Right ventricle myocardium inferior (tissue), 1 donor: ENCODE results near the gene TSPAN18. TPM values are rescaled to one million over a fixed set of nuclear protein-coding genes. Genes with fewer than 3 reads are reported as not detected.

Experiments
- ATAC-seq: fragments of 200-7000 bp; cut with Tn5 transposase; one replicate; pipeline ENCODE4 v1.9.1; 2020; ENCODE audit warnings: mild to moderate bottlenecking, moderate library complexity
- DNase-seq: peaks from one replicate; pipeline ENCODE4 v3.0.0; 2021; ENCODE audit errors: missing footprints
- intact Hi-C: fragments of 100-400 bp; cut with DNase I; formaldehyde crosslinking; loops from one replicate; pipeline ENCODE4 v1.11.0; 2022
- total RNA-seq: library from RNA; stranded (reverse); fragmentation: NEBNext Ultra II Directional; extraction: Animal tissue kit (Norgen Biotek cat#: 25700); gene quantifications from one replicate; pipeline ENCODE4 v1.2.1, GENCODE V29; 2021
- donor health status: DM: no; HTN: yes; CAD: no; lungs with severe emphysema.

TSPAN18 gene
- total RNA-seq, 1 donor from 2014 or later: 115 TPM

GRCh38 chr11:44750551-44751465 lies 24.0 kb downstream of the TSPAN18 start:
- no peak for ATAC-seq
- intact Hi-C loops: no loop called here
- peak; percentile 56 for DNase-seq

GRCh38 chr11:44752300-44752699 lies 25.5 kb downstream of the TSPAN18 start:
- ATAC-seq (no peak), DNase-seq (no peak)
- intact Hi-C loops: no loop called here

GRCh38 chr11:44752713-44753112 lies 26.0 kb downstream of the TSPAN18 start:
- ATAC-seq: no peak
- intact Hi-C loops: no loop called here
- DNase-seq: no peak

- DNase-seq: no peak
Observed at GRCh38 chr11:44753961-44754645, 27.3 kb downstream of the TSPAN18 start.

GRCh38 chr11:44754876-44755555 lies 28.3 kb downstream of the TSPAN18 start:
- intact Hi-C loops: no loop called here
- ATAC-seq: no peak

More at GRCh38 chr11:44753961-44754645, 27.3 kb downstream of the TSPAN18 start:
- intact Hi-C loops: no loop called here
- ATAC-seq: no peak

GRCh38 chr11:44755556-44756523 lies 29.1 kb downstream of the TSPAN18 start:
- DNase-seq: peak; percentile 74
- ATAC-seq: peak; percentile 38
- intact Hi-C loops: no loop called here

More at GRCh38 chr11:44754876-44755555, 28.3 kb downstream of the TSPAN18 start:
- DNase-seq: no peak

- intact Hi-C loops: no loop called here
- DNase-seq (no peak), ATAC-seq (no peak)
Observed at GRCh38 chr11:44758983-44759382, 32.2 kb downstream of the TSPAN18 start.

- ATAC-seq (no peak), DNase-seq (no peak)
- intact Hi-C loops: no loop called here
Observed at GRCh38 chr11:44759743-44760476, 33.1 kb downstream of the TSPAN18 start.

- DNase-seq (no peak), ATAC-seq (peak; percentile 0)
- intact Hi-C loops: no loop called here
Observed at GRCh38 chr11:44760477-44760872, 33.7 kb downstream of the TSPAN18 start.

GRCh38 chr11:44760917-44761550 lies 34.3 kb downstream of the TSPAN18 start:
- peak; percentile 86 for ATAC-seq
- intact Hi-C loops: no loop called here
- no peak for DNase-seq

GRCh38 chr11:44761551-44761961 lies 34.8 kb downstream of the TSPAN18 start:
- intact Hi-C loops: no loop called here
- DNase-seq: no peak
- ATAC-seq: peak; percentile 26

GRCh38 chr11:44763121-44763820 lies 36.5 kb downstream of the TSPAN18 start:
- ATAC-seq: no peak
- intact Hi-C loops: no loop called here
- DNase-seq: no peak

GRCh38 chr11:44764583-44764982 lies 37.8 kb downstream of the TSPAN18 start:
- ATAC-seq (no peak), DNase-seq (no peak)
- intact Hi-C loops: no loop called here

GRCh38 chr11:44765026-44765595 lies 38.3 kb downstream of the TSPAN18 start:
- ATAC-seq (no peak), DNase-seq (no peak)
- intact Hi-C loops: no loop called here

GRCh38 chr11:44765676-44766075 lies 38.9 kb downstream of the TSPAN18 start:
- intact Hi-C loops: loop anchor here (2.0 kb wide), 3 partner anchors 39 to 201 kb away; partner anchors contain the start of genes CD82 and TSPAN18
- no peak for DNase-seq
- ATAC-seq: no peak
